Keratinocyte (primary cell): Measurements from ENCODE around the gene TK1. TPM values are rescaled to one million over a fixed set of nuclear protein-coding genes. Genes with fewer than 3 reads are reported as not detected.
A peak's percentile ranks its signal among the peaks of the same experiment; 100 is the strongest.

ENCODE experiments used
- DNase-seq: peaks from one replicate; pipeline ENCODE4 v3.0.0-alpha.2; 2011; ENCODE audit warnings: low read depth, missing footprints, low spot score
- FAIRE-seq: peaks from 2 replicates; lab custom pipeline; 2011; peaks lifted over from hg19 to GRCh38; lab: Jason Lieb, UNC
- H2AFZ ChIP-seq: 2 replicates; pipeline ENCODE4 v1.6.0; 2012; ENCODE audit warnings: low read length, control low read depth, inconsistent platforms; ENCODE audit not compliant: control insufficient read depth
- H3K27ac ChIP-seq: 2 replicates; pipeline ENCODE4 v1.5.1; 2011; ENCODE audit warnings: low read length; ENCODE audit not compliant: control insufficient read depth, insufficient read depth
- H3K27me3 ChIP-seq: 3 replicates; pipeline ENCODE4 v1.6.0; 2011; ENCODE audit warnings: low read length; ENCODE audit not compliant: control insufficient read depth, insufficient read depth; ENCODE audit errors: extremely low read depth
- H3K36me3 ChIP-seq, 2 experiments: 2 replicates in 1 of 2; 3 replicates in 1 of 2; pipeline ENCODE4 v1.5.1; 2011; ENCODE audit warnings: low read length in 2 of 2, mild to moderate bottlenecking in 1 of 2; ENCODE audit not compliant: control insufficient read depth in 2 of 2, insufficient read depth in 2 of 2; ENCODE audit errors: extremely low read depth in 1 of 2
- H3K4me1 ChIP-seq: 3 replicates; pipeline ENCODE4 v1.5.1; 2011; ENCODE audit warnings: low read length; ENCODE audit not compliant: control insufficient read depth, insufficient read depth; ENCODE audit errors: extremely low read depth
- H3K4me2 ChIP-seq: 3 replicates; pipeline ENCODE4 v1.6.0; 2011; ENCODE audit warnings: low read depth, low read length; ENCODE audit not compliant: control insufficient read depth, insufficient read depth; ENCODE audit errors: extremely low read depth
- H3K4me3 ChIP-seq, 3 experiments: fragments of 200-600 bp in 1 of 3; sonication (generic) in 1 of 3; 2 replicates in 2 of 3; 3 replicates in 1 of 3; pipeline ENCODE4 v1.5.1; 2011 to 2016; ENCODE audit warnings: low read length in 3 of 3, mild to moderate bottlenecking in 3 of 3, control low read depth in 2 of 3, inconsistent platforms in 1 of 3, low read depth in 1 of 3, mixed read lengths in 1 of 3, mixed run types in 1 of 3, moderate library complexity in 1 of 3; ENCODE audit not compliant: control insufficient read depth in 2 of 3, insufficient read depth in 2 of 3; ENCODE audit errors: extremely low read depth in 1 of 3
- H3K79me2 ChIP-seq: 2 replicates; pipeline ENCODE4 v1.6.0; 2012; ENCODE audit warnings: low read length; ENCODE audit not compliant: control insufficient read depth, insufficient read depth
- H3K9ac ChIP-seq: 3 replicates; pipeline ENCODE4 v1.6.0; 2011; ENCODE audit warnings: low read length; ENCODE audit not compliant: control insufficient read depth, insufficient read depth; ENCODE audit errors: extremely low read depth
- H3K9me1 ChIP-seq: 3 replicates; pipeline ENCODE4 v1.6.0; 2011; ENCODE audit warnings: low read length; ENCODE audit not compliant: control insufficient read depth, insufficient read depth; ENCODE audit errors: extremely low read depth
- H3K9me3 ChIP-seq: 2 replicates; pipeline ENCODE4 v1.5.1; 2012; ENCODE audit warnings: low read depth, low read length; ENCODE audit not compliant: control insufficient read depth
- H4K20me1 ChIP-seq: 3 replicates; pipeline ENCODE4 v1.6.0; 2011; ENCODE audit warnings: low read length; ENCODE audit not compliant: control insufficient read depth, insufficient read depth; ENCODE audit errors: extremely low read depth
- CTCF ChIP-seq, 3 experiments: IDR thresholded peaks in 1 of 3; conservative IDR thresholded peaks in 1 of 3; optimal IDR thresholded peaks in 1 of 3; 2 replicates in 2 of 3; 3 replicates in 1 of 3; pipeline versions ENCODE3 to v1.5.1; 2011; ENCODE audit warnings: low read length in 3 of 3, mild to moderate bottlenecking in 3 of 3, moderate library complexity in 2 of 3, control low read depth in 1 of 3, inconsistent platforms in 1 of 3; ENCODE audit not compliant: insufficient read depth in 2 of 3; ENCODE audit errors: extremely low read depth in 1 of 3
- EZH2 ChIP-seq: IDR thresholded peaks from one replicate; pipeline ENCODE4 v1.6.1; 2012; ENCODE audit warnings: inconsistent platforms, mild to moderate bottlenecking, low read length, moderate library complexity
- dilution Hi-C: fragments of 300-500 bp; cut with MboI; formaldehyde crosslinking; loops from one replicate; pipeline ENCODE4 v1.7.0; 2020; ENCODE audit warnings: low sequenced_read_pairs; ENCODE audit not compliant: extremely low pct_ligation_motif_present
- polyA plus RNA-seq, 5 experiments: library from polyadenylated mRNA; depleted of rRNA in 3 of 5; stranded (reverse) in 3 of 5; stranded (forward) in 1 of 5; unstranded in 1 of 5; fragments of >200 nt; gene quantifications; 1 replicate in 1 of 5; 2 replicates in 3 of 5; 3 replicates in 1 of 5; pipeline versions ENCODE4 v1.2.1 to v1.2.3, GENCODE V29; 2011 to 2012; ENCODE audit warnings: missing spikeins in 2 of 5, low read depth in 1 of 5, low replicate concordance in 1 of 5

The TK1 gene
- polyA plus RNA-seq, 1 donor (not counting 4 experiments of a cell fraction or from before 2014, with no cell fraction given), result 21.8 TPM

DNA sequence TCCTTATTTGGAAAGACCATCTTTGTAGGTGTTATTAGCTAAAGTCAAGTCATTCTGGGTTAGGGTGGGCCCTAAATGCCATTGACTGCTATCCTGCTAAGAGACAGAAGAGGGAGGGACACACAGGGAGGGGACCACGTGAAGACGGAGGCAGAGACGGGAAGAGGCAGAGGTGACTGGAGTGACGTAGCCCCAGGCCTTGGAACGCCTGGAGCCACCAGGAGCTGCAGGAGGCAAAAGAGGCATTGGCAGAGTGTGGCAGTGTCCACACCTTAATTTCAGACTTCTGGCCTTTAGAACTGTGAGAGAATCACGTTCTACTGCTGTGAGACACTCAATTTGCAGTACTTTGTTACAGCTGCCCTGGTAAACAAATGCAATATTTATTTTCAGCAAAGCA is 13.6 kb upstream of the TK1 start:
- Histone ChIP-seq H4K20me1 (no peaks in the 10 kb centered on the region), H3K9ac (no peak overlapping the region), H3K9me3 (no peaks in the 10 kb centered on the region), H3K9me1 (no peaks in the 10 kb centered on the region), H3K4me2 (no peak overlapping the region), H3K79me2 (no peaks in the 10 kb centered on the region), H3K36me3 (peaks cover 0 to 13% of the 10 kb centered on the region in 2 experiments), H3K27me3 (no peaks in the 10 kb centered on the region), H3K27ac (no peak overlapping the region), H3K4me1 (peaks cover 20% of the 10 kb centered on the region), H2AFZ (no peak overlapping the region), H3K4me3 (no peak overlapping the region)
- TF ChIP-seq EZH2 (no peak), CTCF (optimal IDR thresholded peaks at IDR 0.05 in 1 of 3, IDR thresholded peaks at IDR 0.05 in 1 of 3, conservative IDR thresholded peaks at IDR 0.05 in 1 of 3; ENCODE audit: extremely low read depth in 1 of 3, insufficient read depth in 2 of 3, low read length in 3 of 3) (no peak)
- DNase-seq (no peak), FAIRE-seq (no peak)
- dilution Hi-C loops, result no loop called here

DNA sequence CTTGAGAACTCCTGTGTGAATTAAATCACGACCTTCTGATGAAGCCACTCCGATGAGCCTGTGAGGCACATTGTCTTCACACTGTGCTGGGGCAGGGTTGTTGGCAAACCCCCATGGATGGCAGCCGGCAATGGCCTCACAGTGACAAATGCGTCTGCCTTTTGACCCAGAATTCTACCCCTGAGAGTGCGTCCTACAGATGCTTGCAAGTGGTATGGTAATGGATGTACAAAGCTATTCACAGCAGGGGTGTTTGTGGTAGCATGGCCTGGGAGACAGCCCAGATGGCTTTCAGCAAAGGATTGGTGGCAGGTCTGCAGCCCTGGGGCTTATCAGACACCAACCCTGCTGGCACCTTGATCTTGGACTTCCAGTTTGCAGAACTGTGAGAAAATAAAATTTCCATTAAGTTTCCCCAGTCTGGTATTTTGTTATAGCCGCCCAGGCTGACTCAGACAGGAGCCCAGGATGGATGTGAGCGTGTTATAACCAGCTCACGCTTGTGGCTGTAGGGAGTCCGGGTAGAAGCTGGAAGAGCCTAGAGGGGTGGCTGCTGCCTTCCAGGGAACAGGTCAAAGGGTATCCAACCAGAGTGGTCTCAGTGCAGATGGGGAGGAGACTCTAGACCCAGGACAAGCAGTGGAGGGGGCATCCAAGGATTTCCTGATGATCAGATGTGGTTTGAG is 10.4 kb upstream of the TK1 start:
- H3K79me2 ChIP-seq, result no peaks in the 10 kb centered on the region
- dilution Hi-C loops, result no loop called here
- no peak overlapping the region for H3K4me3 ChIP-seq
- no peaks in the 10 kb centered on the region for H3K9me1 ChIP-seq
- H3K4me2 ChIP-seq, result peak overlapping the region; percentile 31
- no peaks in the 10 kb centered on the region for H4K20me1 ChIP-seq
- no peak overlapping the region for H2AFZ ChIP-seq
- peak overlapping the region; percentile 11 for H3K27ac ChIP-seq
- no peak for TF ChIP-seq EZH2
- TF ChIP-seq CTCF (optimal IDR thresholded peaks at IDR 0.05 in 1 of 3, IDR thresholded peaks at IDR 0.05 in 1 of 3, conservative IDR thresholded peaks at IDR 0.05 in 1 of 3; ENCODE audit: extremely low read depth in 1 of 3, insufficient read depth in 2 of 3, low read length in 3 of 3), result no peak
- no peak overlapping the region for H3K9ac ChIP-seq
- no peak for FAIRE-seq
- no peaks in the 10 kb centered on the region for H3K27me3 ChIP-seq
- DNase-seq, result no peak
- H3K4me1 ChIP-seq, result peaks cover 20% of the 10 kb centered on the region
- H3K9me3 ChIP-seq, result no peaks in the 10 kb centered on the region
- H3K36me3 ChIP-seq, result peaks cover 0 to 3% of the 10 kb centered on the region in 2 experiments
